NCI-H774 (cell line): Measurements from ENCODE around the gene CCDC17.

Experiments
- DNase-seq: peaks from one replicate; lab custom pipeline; 2025; lab: John Stamatoyannopoulos, UW

CCDC17 gene

DNA sequence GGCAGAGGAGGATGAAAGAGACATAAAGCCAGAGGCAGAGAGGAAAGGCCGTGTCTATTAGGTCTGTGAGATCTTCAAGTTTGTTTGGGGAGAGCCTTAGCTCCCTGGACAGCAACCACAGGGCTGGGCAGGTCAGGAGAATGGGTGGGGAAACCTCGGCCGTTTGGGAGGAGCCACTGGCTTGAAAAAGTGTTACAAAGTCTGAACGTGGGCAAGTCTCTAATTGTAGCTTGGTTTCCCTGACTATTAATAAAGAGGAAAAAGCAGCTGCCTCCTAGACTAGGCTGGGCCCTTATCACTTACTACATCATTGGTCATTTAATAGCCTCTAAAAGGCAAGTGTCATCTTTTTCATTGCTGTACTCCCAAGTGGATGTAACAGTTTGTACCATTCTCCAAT lies at the start of gene CCDC17:
Gene CCDC17 (minus strand): TSS at position 83 of the 400 bp plus-strand sequence. CDS start 145 bp downstream, outside the sequence.
- DNase-seq = no peak

DNA sequence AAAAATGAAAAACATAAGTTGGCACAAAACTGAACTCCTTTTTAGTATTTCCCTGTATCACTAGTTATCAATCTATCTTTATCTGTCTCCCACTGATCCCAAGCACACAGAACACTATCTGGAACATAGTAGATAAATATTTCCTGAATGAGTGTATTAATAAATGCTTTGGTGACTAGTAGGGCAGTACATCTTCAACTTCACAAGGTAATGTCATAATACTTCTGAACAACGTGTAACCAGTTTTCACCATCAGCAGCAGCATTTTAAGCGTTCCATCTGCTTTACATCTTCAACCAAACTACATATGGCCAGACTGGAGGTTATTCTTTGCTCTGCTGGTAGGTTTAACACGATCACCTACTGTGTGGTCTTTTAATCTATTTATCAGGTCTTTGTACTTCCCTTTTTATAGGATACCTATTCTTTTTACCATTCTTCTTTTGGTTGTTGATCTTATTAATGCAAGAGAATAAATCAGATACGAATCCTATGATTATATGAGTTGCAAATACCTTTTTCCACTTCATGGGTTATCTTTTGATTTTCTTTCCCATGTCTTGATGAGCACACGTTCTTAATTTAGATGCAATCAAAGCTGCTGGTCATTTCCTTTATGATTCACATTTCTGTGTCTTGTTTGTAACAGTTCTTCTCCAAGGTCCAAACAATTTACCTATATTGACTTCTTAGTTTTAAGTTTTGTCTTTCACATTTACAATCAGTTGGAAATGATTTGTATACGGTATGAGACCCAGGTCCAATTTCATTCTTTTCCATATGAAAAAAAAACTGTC lies 46.2 kb upstream of the CCDC17 start:
- DNase-seq = no peak

DNA sequence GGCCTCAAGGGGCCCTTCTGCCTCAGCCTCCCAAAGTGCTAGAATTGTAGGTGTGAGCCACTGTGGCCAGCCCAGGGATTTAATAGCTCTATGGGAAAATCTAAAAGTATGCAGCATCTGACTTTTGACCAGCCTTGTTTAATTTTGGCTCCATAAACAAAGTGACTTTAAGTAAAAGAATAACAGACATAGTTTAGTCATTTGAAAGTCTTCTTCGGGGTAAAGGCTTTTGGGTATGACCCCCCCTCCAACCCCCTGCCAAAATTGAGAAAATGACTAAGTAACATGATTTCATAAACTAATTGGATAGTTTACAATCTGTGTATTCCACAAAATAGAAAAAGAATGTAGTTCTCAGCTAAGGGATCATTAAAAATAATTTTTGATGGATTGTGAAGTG lies 45.5 kb upstream of the CCDC17 start:
- DNase-seq = no peak

DNA sequence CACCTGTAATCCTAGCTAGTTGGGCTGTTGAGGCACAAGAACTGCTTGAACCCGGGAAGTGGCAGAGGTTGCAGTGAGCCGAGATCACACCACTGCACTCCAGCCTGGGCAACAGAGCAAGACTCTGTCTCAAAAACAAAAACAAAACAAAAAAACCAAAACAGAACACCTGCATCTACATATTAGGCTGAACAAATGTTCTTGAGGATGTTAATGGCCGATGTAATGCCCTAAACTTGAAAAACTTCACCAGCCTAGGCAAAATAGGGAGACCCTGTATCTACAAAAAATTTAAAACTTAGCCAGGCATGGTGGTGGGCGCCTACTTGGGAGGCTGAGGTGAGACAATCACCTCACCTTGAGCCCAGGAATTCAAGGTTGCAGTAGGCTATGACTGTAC lies 44.7 kb upstream of the CCDC17 start:
- DNase-seq = no peak

DNA sequence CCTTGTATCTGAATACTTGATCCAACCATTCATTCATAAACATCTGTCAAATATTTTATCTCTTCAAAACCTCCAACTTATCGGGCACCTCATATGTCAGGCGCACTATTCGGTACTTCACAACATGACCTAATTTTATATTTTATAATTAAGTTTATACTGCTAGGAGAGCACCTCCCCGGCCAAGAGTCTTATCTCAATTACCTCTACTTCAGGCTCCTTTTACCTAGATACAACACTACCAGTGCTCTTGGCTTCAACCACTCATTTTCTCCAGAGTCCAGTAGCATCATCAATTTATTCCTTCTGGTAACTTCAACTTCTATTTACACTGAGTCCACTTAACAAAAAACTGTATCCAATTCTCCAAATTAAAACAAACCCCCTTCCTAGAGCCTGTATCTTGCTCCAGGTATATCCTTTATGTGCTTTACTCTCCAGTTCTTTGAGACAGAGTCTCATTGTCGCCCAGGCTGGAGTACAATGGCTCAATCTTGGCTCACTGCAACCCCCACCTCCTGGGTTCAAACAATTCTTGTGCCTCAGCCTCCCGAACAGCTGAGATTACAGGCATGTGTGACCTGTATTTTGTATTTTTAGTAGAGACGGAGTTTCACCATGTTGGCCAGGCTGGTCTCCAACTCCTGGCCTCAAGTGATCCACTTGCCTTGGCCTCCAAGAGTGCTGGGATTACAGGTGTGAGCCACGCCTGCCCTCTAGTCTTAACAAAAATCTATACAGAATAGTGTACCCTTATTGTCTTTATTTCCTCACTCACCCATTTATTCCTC lies 43.7 kb upstream of the CCDC17 start:
- DNase-seq = no peak

DNA sequence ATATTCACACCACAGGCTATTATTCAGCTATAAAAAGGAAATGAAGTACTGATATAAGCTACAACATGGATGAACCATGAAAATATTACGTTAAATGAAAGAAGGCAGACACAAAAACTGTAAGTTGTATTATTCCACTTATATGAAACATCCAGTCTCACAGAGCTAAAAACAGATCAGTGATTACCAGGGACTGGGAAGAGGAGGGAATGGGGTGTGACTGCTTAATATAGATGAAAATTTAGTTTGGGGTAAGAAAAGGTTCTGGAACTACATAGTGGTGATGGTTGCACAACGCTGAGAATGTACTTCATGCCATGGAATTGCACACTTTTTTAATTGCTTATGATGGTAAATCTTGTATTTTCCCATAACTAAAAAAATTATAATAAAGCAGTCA lies 43.0 kb upstream of the CCDC17 start:
- DNase-seq = no peak

DNA sequence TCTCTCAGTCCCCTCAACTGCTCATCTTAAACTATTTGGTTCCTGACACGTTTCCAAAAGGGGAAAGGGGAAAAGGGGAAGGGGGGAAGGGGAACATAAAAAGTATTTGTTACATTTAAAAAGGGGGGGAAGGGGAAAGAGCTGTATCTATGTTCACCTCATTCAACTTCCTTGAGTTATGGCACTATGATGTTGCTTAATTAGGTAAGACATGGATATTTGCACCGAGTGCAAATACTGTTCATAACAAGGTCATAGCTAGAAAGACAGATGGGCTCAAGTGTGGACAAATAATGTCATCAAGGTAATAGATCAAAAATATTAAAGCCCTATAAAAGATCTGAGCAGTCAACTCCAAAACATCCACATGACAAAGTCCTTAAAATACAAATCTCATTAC lies 36.5 kb upstream of the CCDC17 start:
- DNase-seq = no peak

DNA sequence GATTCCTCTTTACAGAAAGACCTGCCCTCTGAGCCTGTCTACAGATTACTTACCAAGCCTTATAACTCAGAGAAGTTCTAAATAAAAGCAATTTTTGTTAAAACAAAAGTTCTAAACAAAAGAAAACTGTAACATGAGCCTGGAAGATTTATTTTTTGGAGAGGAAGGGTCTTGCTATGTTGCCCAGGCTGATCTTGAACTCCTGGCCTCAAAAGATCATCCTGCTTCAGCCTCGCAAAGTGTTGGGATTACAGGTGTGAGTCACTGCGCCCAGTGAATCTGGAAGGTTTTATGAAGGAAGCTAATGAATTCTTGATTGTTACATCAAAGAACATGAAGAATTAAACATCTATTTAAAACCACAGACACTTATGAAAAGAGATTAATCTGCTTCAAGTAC lies 35.4 kb upstream of the CCDC17 start:
- DNase-seq = no peak

DNA sequence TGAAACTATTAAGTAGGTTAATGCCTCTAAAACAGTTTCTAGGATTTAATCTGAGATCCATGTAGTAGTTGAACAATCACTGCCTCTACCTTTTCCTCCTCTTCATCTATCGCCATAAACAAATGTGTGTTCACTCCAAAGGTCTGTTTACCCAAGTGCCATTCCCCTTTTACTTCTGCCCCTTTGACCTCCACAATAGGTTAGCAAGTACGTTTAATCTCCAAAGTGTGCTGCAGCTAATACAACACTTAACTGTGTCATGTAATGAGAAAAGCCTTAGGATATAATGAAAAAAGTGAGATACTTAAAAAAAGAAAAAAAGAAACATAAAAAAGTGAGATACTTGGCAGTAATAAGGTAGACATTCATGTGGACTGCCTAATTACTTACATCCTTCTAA lies 34.3 kb upstream of the CCDC17 start:
- no peak for DNase-seq

DNA sequence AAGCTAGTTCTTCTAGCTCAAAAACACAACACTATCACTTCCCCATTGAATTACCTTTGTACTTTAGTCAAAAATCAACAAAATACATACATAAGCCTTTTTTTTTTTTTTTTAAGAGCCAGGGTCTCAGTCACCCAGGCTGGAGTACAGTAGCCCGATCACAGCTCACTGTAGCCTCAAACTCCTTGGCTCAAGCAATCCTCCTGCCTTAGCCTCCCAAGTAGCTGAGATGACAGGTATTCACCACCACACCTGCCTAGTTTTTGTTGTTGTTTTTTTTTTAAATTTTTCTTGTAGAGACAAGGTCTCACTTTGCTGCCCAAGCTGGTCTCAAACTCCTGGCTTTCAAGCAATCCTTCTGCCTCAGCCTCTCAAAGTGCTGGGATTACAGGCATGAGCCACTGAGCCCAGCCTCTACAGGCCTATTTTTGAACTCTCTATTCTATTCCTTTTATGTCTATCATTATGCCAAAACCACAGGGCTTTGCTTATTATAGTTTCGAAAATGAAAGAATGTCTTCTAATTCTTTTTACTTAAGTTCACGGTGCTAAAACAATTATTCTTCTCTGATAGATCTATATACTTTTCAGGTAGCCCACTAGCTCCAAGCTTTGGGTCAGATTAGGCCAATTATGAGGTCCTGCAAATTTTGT lies 32.8 kb upstream of the CCDC17 start:
- DNase-seq = no peak

DNA sequence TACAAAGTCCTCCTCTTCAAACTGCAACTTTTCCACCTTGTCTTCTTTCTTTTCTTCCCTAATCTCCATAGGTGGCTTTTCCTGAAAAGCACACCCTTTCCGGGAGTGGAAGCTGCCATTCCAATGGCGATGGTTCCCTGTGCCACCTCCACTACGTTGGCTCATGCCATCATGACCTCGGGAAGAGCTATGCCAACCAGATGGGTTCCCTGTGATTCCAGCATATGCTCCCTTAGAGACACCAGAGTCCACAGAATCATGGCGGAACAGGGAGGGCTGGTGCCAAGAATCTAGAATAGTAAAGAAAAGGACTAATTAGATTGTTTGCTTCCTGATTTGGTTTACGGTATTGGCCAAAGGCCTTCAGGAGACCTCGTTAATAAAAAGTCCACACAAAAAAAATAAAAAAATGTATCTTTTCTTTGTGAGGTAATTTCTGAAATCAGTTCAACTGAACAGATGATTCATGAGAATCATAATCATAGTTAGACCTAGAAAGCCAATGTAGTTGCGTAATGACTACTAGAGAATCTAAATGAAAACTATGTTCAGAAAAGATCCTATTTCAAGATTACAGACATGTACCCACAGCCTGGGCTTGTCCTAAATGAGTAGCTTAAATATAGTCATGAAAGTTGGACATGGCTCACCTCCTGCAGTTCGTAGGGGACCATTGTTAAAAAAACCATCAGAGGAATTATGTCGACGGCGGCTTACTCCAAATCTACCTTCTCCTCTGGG lies 30.9 kb upstream of the CCDC17 start:
- DNase-seq = no peak

DNA sequence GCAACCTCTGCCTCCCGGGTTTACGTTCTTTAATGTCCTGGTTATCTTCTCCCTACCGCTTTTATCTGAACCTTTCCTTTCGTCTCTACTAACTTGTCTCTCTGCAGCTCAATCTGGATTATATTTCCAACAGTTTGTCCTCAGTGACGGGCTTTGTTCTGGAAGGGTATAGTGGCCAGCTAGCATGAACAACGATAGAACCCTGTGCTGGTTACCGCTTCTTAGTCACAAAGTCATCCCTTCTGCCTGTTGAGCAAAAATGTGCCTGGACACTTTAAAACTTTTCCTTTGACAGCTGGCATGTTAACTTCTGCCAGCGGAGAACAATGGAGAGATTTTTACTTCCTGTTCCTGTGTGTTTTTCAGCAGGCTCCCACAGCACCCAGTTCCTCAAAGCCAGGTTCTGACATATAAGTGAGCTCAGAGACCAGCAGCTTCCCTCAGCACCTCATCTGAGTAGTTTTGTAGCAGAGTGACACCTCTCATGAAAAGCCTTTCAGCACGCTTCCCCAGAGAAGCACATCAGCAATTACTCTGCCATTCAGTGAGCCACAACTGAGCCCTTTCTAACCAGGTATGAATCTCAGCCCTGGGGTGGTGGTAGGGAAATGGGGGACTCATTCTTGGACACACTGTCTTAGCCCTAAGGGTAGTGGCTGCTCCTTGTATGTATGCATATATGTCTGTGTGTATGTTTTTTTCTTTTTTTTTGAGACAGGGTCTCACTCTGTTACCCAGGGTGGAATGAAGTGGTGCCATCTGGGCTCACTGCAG lies 23.6 kb upstream of the CCDC17 start:
- DNase-seq = no peak

DNA sequence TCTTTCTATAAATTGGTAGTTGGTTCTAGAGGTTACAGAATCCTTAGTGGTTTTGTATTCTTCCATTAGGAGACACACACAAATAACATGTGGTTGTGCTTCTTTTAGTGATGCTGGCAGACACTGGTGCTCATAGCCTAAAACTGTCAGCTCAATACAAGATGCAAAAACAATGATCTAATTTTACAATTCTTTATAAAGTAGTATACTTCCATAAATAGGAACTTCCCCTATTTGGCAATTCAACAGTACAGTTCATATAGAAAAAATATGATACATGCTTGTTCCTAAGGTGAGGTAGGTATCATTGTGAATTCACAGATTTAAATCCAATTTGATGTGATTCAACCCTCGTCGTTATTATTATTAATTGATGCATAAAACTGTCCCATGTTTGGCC lies 20.8 kb upstream of the CCDC17 start:
- no peak for DNase-seq

DNA sequence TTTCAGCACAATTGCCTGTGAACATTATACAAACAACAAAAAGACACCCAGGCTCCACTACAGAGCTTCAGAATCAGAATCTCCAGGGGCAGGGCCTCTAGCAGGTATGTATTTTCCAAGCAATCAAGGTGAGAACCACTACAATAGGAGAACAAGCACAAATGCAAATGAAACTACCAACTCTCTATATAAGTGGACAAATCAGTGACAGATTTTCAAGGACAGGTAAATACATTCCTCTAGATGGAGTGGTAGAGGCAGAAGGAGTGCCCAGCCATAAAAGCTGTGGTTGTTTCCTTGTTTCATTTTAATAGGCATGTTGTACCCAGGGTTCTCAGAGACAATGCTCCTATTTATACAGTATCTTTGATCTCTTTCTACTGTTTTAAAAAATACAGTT lies 20.1 kb upstream of the CCDC17 start:
- DNase-seq = no peak

DNA sequence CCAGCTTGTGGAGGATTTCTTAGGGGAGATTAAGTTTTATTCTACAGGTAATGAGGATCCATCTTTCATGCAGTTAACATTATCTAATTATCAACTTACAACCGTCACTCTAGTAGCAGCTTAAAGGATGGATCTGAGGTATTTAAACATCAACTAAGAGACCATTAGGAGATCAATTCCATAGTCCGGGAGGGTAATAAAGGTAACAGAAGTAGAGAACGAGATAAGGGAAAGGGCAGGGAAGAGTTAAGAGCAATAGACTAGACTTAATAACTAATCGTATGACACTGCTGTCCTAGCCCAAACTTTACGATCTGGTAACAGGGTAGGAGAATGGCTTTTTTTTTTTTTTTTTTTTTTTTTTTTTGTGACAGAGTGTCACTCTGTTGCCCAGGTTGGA lies 19.5 kb upstream of the CCDC17 start:
- no peak for DNase-seq

DNA sequence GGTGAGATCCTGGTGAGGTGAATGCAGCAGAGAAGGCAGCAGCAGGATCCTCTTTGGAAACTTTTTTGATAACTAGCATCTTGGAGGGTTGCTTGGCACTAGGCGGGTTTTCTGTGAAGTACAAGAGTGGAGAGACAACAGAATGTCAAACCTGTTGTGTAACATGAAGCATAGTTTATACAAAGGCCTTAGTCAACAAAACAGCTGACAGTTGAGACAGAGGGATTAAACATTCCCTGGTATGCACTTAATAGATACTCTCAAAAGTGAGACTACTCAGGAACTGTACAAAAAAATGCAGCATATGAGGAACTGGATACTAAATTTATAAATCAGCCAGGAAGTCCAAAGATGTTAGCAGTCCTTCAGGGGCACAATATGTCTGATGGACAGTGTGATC lies 16.4 kb upstream of the CCDC17 start:
- DNase-seq = no peak

DNA sequence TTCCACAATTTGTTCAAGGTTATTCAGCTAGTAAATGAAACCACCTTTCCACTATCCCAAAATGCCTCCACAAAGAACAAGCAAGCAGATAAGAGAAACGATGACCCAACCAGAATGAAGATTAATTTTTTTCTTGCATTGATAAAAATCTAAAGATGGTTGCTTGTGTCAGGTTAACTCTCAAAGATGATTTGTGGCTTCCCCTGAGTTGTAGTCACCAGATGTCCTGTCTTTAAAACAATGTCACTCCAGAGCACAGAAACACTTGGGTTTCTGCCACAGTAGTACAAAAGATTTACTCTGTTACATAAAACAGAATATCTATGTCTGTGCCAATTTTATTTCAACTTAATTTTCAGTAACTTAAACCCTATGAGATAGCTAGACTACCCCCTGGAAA lies 11.4 kb upstream of the CCDC17 start:
- no peak for DNase-seq

DNA sequence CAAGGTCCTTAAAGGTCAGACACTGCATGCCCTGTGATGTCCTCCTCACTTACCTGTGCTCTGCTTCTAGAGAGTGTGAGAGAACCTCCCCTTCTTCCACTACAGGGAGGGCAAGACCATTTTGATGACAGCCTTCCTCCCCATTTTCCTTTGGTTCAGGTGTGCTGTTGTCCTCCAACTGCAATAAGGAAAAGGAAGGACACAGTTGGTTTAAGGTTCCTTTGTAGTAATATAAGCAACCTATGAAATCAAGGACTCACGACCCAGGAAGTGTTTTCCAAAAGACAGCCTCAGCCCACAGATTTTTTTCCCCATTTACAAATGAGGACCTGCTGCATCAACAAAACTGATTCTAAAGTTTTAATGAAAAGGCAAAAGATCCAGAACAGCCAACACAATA lies 6.6 kb upstream of the CCDC17 start:
- no peak for DNase-seq

DNA sequence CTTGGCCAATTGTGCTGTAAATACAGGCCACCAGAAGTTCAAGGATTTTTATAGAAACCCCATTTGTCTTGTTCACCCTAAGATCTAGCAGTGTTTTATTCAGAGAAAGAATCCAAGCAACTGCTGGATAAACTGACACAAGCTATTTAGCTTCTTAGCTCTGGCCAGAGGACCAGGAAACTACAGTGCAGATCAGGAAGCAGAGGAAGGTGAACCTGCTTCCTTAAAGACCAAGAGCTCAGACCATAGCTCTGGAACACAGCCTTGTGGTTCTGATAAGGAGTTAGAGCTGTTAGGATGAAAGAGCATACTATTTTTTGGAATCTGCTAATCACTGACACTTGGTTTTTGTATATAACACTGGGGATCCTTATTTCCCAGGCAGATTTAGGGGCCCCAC lies 5.2 kb upstream of the CCDC17 start:
- no peak for DNase-seq

DNA sequence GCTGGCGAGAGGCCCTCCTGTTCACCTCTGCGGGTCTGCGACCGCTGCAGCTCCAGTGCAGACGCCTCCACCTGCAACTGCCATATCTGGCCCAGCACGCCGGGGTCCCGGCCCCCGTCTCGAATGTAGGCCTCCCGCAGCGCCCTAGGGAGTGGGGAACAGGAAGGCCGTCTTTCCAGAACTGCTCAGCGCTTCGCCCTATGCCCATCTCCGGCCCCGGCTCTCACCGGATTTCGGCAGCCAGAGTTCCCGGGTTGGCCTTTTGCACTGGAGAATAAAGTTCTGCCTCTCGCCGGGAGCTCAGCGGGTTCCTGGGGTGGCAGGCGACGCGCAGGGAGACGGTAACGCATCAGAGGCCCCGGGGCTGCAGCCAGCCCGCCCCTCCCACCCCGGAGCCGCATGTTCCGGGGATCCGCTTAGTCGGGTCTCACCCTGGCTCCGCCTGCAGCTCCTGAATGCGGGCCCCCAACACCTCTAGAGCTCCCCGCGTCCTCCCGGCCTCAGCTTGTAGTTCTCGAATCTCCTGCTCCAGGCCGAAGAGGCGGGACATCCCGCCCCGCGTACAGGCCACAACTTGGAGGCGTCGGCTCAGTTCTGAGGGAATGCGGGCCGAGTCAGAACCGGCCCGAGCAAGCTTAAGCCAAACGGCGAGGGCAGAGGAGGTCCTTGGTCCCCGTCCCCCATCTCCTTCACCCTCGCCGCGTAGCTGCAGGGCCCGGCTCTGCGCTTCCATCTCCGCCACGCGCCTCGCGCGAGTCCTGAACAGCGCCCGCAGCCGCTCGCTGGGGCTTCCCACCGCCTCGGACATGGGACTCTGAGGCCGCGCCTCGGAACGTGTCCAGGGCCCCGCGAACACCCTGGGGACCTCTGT lies 1.1 kb downstream of the CCDC17 start:
- DNase-seq = no peak
